GM12864 (cell line): ENCODE data around the gene APBB3.

ENCODE experiments used
- DNase-seq: peaks from one replicate; pipeline ENCODE4 v3.0.0-alpha.2; 2011; ENCODE audit warnings: low read depth
- H3K4me3 ChIP-seq: 2 replicates; pipeline ENCODE4 v1.5.1; 2011; ENCODE audit warnings: mild to moderate bottlenecking, low read depth, low read length, control low read depth
- TF ChIP-seq, protein P1 (sequence below): IDR thresholded peaks from 2 replicates; pipeline ENCODE4 v1.5.1; 2011; ENCODE audit warnings: low read depth, mild to moderate bottlenecking, moderate library complexity, low read length, control low read depth, inconsistent platforms; ENCODE audit errors: missing control alignments

APBB3 gene

DNA sequence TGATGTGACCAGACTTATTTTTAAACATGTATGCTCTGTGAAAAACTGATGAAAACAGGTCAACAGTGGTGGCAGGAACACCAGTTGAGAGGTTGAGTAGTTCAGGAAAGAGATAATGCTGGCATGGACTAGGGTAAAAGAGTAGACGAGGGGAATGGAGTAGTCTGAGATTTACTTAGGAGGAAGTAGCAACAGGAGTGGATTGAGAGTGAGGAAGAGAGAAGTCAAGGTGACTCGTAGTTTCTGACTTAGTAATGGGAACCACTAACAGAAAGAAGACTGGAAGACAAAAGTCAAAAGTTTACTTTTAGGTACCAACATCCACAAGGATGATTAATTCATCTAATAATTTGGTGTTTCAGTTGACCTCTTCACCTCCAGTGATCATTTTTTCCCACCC lies 10.7 kb downstream of the APBB3 start:
- H3K4me3 ChIP-seq: no peak overlapping the region; the same call in 1 of the 2 replicates
- DNase-seq: no peak
- TF ChIP-seq, protein P1, sequence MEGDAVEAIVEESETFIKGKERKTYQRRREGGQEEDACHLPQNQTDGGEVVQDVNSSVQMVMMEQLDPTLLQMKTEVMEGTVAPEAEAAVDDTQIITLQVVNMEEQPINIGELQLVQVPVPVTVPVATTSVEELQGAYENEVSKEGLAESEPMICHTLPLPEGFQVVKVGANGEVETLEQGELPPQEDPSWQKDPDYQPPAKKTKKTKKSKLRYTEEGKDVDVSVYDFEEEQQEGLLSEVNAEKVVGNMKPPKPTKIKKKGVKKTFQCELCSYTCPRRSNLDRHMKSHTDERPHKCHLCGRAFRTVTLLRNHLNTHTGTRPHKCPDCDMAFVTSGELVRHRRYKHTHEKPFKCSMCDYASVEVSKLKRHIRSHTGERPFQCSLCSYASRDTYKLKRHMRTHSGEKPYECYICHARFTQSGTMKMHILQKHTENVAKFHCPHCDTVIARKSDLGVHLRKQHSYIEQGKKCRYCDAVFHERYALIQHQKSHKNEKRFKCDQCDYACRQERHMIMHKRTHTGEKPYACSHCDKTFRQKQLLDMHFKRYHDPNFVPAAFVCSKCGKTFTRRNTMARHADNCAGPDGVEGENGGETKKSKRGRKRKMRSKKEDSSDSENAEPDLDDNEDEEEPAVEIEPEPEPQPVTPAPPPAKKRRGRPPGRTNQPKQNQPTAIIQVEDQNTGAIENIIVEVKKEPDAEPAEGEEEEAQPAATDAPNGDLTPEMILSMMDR: no peak

DNA sequence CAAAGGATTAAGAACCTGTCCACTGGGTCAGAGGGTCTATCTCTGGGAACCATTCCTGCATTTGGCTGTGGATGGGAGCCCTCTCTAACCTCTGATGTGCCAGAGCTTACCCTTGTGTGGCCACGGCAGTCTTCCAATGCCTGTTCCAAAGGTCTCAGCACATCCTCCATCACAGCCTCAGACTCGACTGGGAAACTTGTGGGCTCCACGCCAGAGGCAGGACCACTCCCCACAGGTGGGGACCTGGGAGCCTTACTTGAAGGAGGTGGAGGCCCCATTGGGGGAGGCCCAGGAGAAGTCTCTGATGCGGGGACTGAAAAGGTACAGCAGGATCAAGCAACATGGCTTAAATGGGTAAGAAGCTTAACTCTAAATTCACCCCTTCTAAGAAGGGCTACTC lies 12.5 kb downstream of the APBB3 start:
- DNase-seq: no peak
- TF ChIP-seq, protein P1: no peak
- no peak overlapping the region for H3K4me3 ChIP-seq

DNA sequence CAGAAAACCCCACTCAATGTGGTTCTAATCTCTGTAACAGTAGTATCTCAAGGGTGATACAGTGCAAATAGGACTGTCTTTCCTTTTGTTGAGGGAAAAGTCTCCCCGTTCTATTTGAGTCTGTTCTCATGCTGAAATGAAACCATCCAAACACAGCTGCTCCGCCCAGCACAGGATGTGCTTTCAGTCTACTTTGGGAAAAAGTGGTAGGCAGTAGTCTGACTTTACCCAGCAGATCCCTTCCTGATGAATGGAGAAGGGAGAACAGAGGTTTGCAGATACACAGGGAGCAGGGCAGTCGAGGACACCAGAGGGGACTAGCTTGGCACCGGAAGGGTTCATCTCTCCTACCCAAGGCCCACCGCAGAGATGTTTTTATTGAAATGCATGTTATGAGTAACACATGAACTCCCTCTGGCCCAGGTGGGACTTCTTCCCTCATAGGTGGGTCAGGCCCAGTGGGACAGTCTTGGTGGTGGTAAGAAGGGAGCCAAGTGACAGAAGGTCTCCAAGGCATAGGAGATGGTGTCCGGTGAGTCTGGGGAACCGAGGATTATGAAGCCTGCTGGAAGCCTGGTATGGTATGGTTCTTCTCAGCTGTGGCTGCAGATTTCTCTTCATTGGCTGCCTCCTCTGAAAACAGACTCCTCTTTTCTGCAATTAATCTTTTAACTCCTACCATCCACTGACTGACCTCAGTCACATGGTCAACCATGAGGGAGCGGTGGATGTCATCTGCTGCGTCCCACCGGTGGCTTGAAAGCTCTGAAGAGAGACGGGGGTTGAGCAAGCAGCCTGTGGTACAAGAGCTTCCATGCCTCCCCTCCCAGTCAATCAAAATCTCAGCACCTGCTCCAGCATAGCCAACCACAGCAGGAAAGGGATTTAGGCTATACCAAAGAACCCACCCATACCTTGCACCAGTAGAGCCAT lies 14.0 kb downstream of the APBB3 start:
- TF ChIP-seq, protein P1: no peak
- no peak for DNase-seq
- no peak overlapping the region for H3K4me3 ChIP-seq

DNA sequence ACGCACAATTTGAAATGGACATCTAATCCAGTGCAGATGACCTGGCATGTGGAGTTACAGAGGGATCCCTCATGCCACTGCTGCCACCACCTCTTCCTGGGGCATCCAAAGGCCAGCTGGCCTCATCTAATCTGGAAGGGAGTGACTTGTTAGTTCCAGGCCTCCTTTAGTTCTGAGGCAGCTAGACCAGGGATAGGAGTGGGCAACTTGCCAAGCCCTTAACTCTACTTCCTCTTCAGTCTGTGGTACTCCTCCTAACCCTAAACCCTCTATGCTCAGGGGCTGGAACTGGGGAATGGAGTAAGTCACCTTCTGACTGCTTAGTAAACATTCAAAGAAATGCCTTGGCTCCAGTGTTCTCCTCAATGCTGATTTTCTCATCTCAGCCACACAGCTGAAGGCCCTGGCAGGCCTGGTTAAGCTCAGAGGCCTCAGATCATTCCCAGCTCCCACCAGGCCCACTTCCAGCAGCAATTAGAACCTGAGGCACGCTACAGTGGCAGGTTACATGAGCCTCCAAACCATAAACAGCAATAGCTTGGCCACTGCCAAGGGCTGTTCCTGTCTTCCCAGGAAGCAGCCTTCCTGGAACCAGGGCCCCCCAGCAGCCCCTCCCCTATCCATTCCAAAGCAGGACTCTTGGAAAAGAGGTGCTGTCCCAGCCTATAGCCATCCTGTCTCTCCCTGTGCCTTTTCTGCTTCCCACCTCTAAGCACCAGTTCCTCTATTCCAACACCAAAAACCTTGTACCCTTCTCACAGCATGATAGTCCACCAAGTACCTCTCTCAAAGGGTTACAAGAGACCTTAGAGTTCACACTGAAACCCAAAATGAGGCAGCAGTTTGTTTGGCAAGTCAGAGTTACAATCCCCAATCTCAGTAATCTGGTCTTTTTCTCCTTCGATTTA lies 14.9 kb downstream of the APBB3 start:
- TF ChIP-seq, protein P1: no peak
- no peak overlapping the region for H3K4me3 ChIP-seq
- DNase-seq: no peak

DNA sequence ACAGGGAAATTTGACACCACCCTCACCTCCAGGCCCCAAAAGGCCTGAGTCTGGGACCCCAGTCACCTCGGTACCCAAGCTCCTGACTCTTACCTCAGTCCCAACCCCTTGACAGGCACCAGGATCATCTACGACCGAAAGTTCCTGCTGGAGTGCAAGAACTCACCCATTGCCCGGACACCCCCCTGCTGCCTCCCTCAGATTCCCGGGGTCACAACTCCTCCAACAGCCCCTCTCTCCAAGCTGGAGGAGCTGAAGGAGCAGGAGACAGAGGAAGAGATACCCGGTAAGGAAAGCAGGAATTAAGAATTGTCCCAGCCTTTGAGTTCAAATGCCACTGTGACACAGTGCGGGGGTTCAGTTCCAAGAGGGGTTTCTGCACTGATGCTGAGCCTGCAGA lies 15.6 kb downstream of the APBB3 start:
- TF ChIP-seq, protein P1: no peak
- no peak for DNase-seq
- H3K4me3 ChIP-seq: no peak overlapping the region

DNA sequence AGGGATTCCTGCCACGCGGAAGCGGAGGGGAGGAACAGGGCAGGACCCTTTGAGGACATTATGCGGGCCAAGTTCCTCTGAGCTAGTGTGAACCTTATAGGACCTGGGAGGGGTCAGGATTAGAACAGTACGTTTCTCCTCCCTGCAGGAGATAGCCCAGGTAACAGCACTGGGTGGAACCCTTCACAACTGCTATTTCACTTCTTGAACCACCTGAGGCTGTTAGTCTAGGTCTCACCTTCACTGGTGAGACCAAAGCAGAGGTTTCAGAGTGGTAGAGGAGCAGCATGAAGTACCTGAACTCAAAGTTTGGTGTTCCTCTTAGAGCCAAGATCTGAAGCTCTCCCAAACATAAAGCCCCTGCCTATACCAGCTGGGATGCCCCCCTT lies 16.1 kb downstream of the APBB3 start:
- no peak for DNase-seq
- no peak overlapping the region for H3K4me3 ChIP-seq
- TF ChIP-seq, protein P1: no peak
